Measurements from ENCODE around the gene RPTOR.

The RPTOR gene

GRCh38 chr17:80816241-80817103, 271.8 kb downstream of the RPTOR start:
- ATAC-seq, result no peak
- TF ChIP-seq TCF4 (CRISPR knock-in tag; IDR thresholded peaks at IDR 0.05; ENCODE audit: borderline replicate concordance) (no peak), TSHZ2 (CRISPR knock-in tag; IDR thresholded peaks at IDR 0.05) (no peak), ZNF8 (CRISPR knock-in tag; IDR thresholded peaks at IDR 0.05) (no peak), ISL1 (CRISPR knock-in tag; IDR thresholded peaks at IDR 0.05) (no peak), CSRNP3 (CRISPR knock-in tag; IDR thresholded peaks at IDR 0.05) (no peak), PPARA (CRISPR knock-in tag; IDR thresholded peaks at IDR 0.05; ENCODE audit: borderline replicate concordance) (no peak), ZNF70 (CRISPR knock-in tag; IDR thresholded peaks at IDR 0.05) (no peak), PATZ1 (CRISPR knock-in tag; IDR thresholded peaks at IDR 0.05; ENCODE audit: borderline replicate concordance) (no peak), ZFP30 (CRISPR knock-in tag; IDR thresholded peaks at IDR 0.05) (no peak), RARB (CRISPR knock-in tag; IDR thresholded peaks at IDR 0.05) (no peak), BACH2 (CRISPR knock-in tag; IDR thresholded peaks at IDR 0.05; ENCODE audit: borderline replicate concordance) (no peak), POU6F1 (CRISPR knock-in tag; IDR thresholded peaks at IDR 0.05; ENCODE audit: borderline replicate concordance, low read depth) (no peak), ARNTL (CRISPR knock-in tag; IDR thresholded peaks at IDR 0.05; ENCODE audit: borderline replicate concordance, low read depth) (no peak), ZFP3 (CRISPR knock-in tag; IDR thresholded peaks at IDR 0.05) (no peak), CSDC2 (CRISPR knock-in tag; IDR thresholded peaks at IDR 0.05) (no peak), ZNF565 (CRISPR knock-in tag; conservative IDR thresholded peaks at IDR 0.05; ENCODE audit: low read depth) (no peak), ESRRG (CRISPR knock-in tag; IDR thresholded peaks at IDR 0.05) (no peak), SNAI2 (CRISPR knock-in tag; IDR thresholded peaks at IDR 0.05) (no peak), CREB5 (CRISPR knock-in tag; IDR thresholded peaks at IDR 0.05; ENCODE audit: low read depth) (no peak)

- ATAC-seq, result no peak; the same call in 2 of the 3 replicates
- no peak for TF ChIP-seq ARNTL (CRISPR knock-in tag; IDR thresholded peaks at IDR 0.05; ENCODE audit: borderline replicate concordance, low read depth)
- TF ChIP-seq ZFP3 (CRISPR knock-in tag; IDR thresholded peaks at IDR 0.05), result no peak
- TF ChIP-seq ZFP30 (CRISPR knock-in tag; IDR thresholded peaks at IDR 0.05), result no peak
- no peak for TF ChIP-seq CSDC2 (CRISPR knock-in tag; IDR thresholded peaks at IDR 0.05)
- no peak for TF ChIP-seq OSR1 (CRISPR knock-in tag; IDR thresholded peaks at IDR 0.05)
- no peak for TF ChIP-seq ESRRG (CRISPR knock-in tag; IDR thresholded peaks at IDR 0.05)
- no peak for TF ChIP-seq POU6F1 (CRISPR knock-in tag; IDR thresholded peaks at IDR 0.05; ENCODE audit: borderline replicate concordance, low read depth)
- TF ChIP-seq ZC3H10 (CRISPR knock-in tag; IDR thresholded peaks at IDR 0.05), result no peak
Observed at GRCh38 chr17:80817321-80817845, 272.7 kb downstream of the RPTOR start.

All from SK-N-SH treated with all-trans-retinoic acid at 6 μM for 48 hours (cell line).